H9 (cell line): ENCODE results near the gene EPAS1. TPM values are rescaled to one million over a fixed set of nuclear protein-coding genes. Genes with fewer than 3 reads are reported as not detected.
A peak's percentile ranks its signal among the peaks of the same experiment; 100 is the strongest.

Experiments
- DNase-seq: peaks from one replicate; pipeline ENCODE4 v3.0.0-alpha.2; 2017
- H2AFZ ChIP-seq: one replicate; pipeline ENCODE4 v1.6.1; 2013; ENCODE audit warnings: mild to moderate bottlenecking, low read length, control low read depth, moderate library complexity
- H2AK5ac ChIP-seq: 2 replicates; pipeline ENCODE4 v1.6.1; 2013; ENCODE audit warnings: low read length, control low read depth, mixed read lengths; ENCODE audit not compliant: insufficient read length
- H2BK120ac ChIP-seq: one replicate; pipeline ENCODE4 v1.6.1; 2013; ENCODE audit warnings: low read depth, mild to moderate bottlenecking, low read length, control low read depth, inconsistent platforms; ENCODE audit not compliant: poor library complexity, severe bottlenecking
- H2BK12ac ChIP-seq: 2 replicates; pipeline ENCODE4 v1.6.1; 2013; ENCODE audit warnings: low read length, control low read depth, mixed read lengths, low read depth; ENCODE audit not compliant: insufficient read length
- H2BK15ac ChIP-seq: 2 replicates; pipeline ENCODE4 v1.6.1; 2013; ENCODE audit warnings: low read depth, low read length, control low read depth
- H2BK20ac ChIP-seq: one replicate; pipeline ENCODE4 v1.6.1; 2013; ENCODE audit warnings: low read depth, mild to moderate bottlenecking, low read length, control low read depth, inconsistent platforms; ENCODE audit not compliant: poor library complexity, severe bottlenecking
- H2BK5ac ChIP-seq: 2 replicates; pipeline ENCODE4 v1.6.1; 2013; ENCODE audit warnings: low read length, control low read depth, mixed read lengths; ENCODE audit not compliant: insufficient read length
- H3K14ac ChIP-seq: 2 replicates; pipeline ENCODE4 v1.6.1; 2013; ENCODE audit warnings: low read length, control low read depth; ENCODE audit not compliant: insufficient read depth
- H3K18ac ChIP-seq: 2 replicates; pipeline ENCODE4 v1.6.1; 2013; ENCODE audit warnings: low read depth, mild to moderate bottlenecking, mixed read lengths, low read length, control low read depth; ENCODE audit not compliant: insufficient read length
- H3K23ac ChIP-seq: 2 replicates; pipeline ENCODE4 v1.6.1; 2013; ENCODE audit warnings: low read length, control low read depth, mixed read lengths, low read depth; ENCODE audit not compliant: insufficient read length
- H3K23me2 ChIP-seq: 2 replicates; pipeline ENCODE4 v1.6.1; 2013; ENCODE audit warnings: low read depth, mild to moderate bottlenecking, mixed read lengths, low read length, control low read depth; ENCODE audit not compliant: insufficient read length, poor library complexity, severe bottlenecking
- H3K27ac ChIP-seq: 2 replicates; pipeline ENCODE4 v1.5.1; 2013; ENCODE audit warnings: low read length, control low read depth, mixed read lengths, low read depth; ENCODE audit not compliant: insufficient read length
- H3K27me3 ChIP-seq: 2 replicates; pipeline ENCODE4 v1.6.1; 2013; ENCODE audit warnings: low read length, control low read depth, inconsistent platforms; ENCODE audit not compliant: insufficient read depth
- H3K4ac ChIP-seq: 2 replicates; pipeline ENCODE4 v1.6.1; 2013; ENCODE audit warnings: low read depth, mild to moderate bottlenecking, control low read depth, inconsistent platforms, low read length, moderate library complexity
- H3K4me1 ChIP-seq: 2 replicates; pipeline ENCODE4 v1.6.1; 2013; ENCODE audit warnings: low read length, control low read depth, inconsistent platforms; ENCODE audit not compliant: insufficient read depth
- H3K4me2 ChIP-seq: 2 replicates; pipeline ENCODE4 v1.6.1; 2013; ENCODE audit warnings: low read length, control low read depth, mixed read lengths; ENCODE audit not compliant: insufficient read length, insufficient read depth
- H3K56ac ChIP-seq: 2 replicates; pipeline ENCODE4 v1.6.1; 2013; ENCODE audit warnings: low read depth, mild to moderate bottlenecking, mixed read lengths, low read length, control low read depth; ENCODE audit not compliant: insufficient read length
- H3K79me1 ChIP-seq: 2 replicates; pipeline ENCODE4 v1.6.1; 2013; ENCODE audit warnings: low read depth, mild to moderate bottlenecking, moderate library complexity, low read length, control low read depth, inconsistent platforms; ENCODE audit not compliant: insufficient read depth, poor library complexity, severe bottlenecking
- H3K79me2 ChIP-seq: 2 replicates; pipeline ENCODE4 v1.6.1; 2013; ENCODE audit warnings: low read length, control low read depth, inconsistent platforms; ENCODE audit not compliant: insufficient read depth
- H3K9ac ChIP-seq: 2 replicates; pipeline ENCODE4 v1.6.1; 2013; ENCODE audit warnings: low read length, control low read depth, mixed read lengths; ENCODE audit not compliant: insufficient read length; ENCODE audit errors: extremely low read depth
- H3K9me3 ChIP-seq: one replicate; pipeline ENCODE4 v1.6.1; 2013; ENCODE audit warnings: low read depth, low read length, inconsistent platforms; ENCODE audit not compliant: control insufficient read depth
- H3T11ph ChIP-seq: one replicate; pipeline ENCODE4 v1.6.1; 2013; ENCODE audit warnings: mild to moderate bottlenecking, low read length, control low read depth, inconsistent platforms
- H4K20me1 ChIP-seq: one replicate; pipeline ENCODE4 v1.6.1; 2013; ENCODE audit not compliant: control insufficient read depth, insufficient read length, insufficient read depth
- H4K5ac ChIP-seq: 2 replicates; pipeline ENCODE4 v1.6.1; 2013; ENCODE audit warnings: low read depth, mild to moderate bottlenecking, mixed read lengths, low read length, control low read depth; ENCODE audit not compliant: insufficient read length
- H4K8ac ChIP-seq: replicated peaks from 2 replicates; pipeline ENCODE4 v1.6.1; 2013; ENCODE audit warnings: low read length, control low read depth, mixed read lengths, low read depth; ENCODE audit not compliant: insufficient read length
- H4K91ac ChIP-seq: 2 replicates; pipeline ENCODE4 v1.6.1; 2013; ENCODE audit warnings: low read depth, mild to moderate bottlenecking, moderate library complexity, mixed read lengths, low read length, control low read depth; ENCODE audit not compliant: insufficient read length
- H3K27ac Mint-ChIP-seq, 3 experiments: 2 replicates in 2 of 3; 3 replicates in 1 of 3; pipeline ENCODE4 v1.8.0; 2020 to 2021; ENCODE audit warnings: mixed read lengths in 3 of 3, mild to moderate bottlenecking in 1 of 3, moderate library complexity in 1 of 3
- H3K27me3 Mint-ChIP-seq: 2 replicates; pipeline ENCODE4 v1.8.0; 2021; ENCODE audit warnings: low read depth, mild to moderate bottlenecking, moderate library complexity, mixed read lengths
- H3K36me3 Mint-ChIP-seq, 3 experiments: 2 replicates in 2 of 3; 3 replicates in 1 of 3; pipeline ENCODE4 v1.8.0; 2020 to 2021; ENCODE audit warnings: low read depth in 3 of 3, mixed read lengths in 3 of 3; ENCODE audit not compliant: insufficient read depth in 1 of 3
- H3K4me1 Mint-ChIP-seq, 2 experiments: 2 replicates each; pipeline ENCODE4 v1.8.0; 2020; ENCODE audit warnings: mixed read lengths in 2 of 2
- H3K4me3 Mint-ChIP-seq, 2 experiments: 2 replicates in 1 of 2; 3 replicates in 1 of 2; pipeline ENCODE4 v1.8.0; 2020 to 2021; ENCODE audit warnings: mild to moderate bottlenecking in 2 of 2, mixed read lengths in 2 of 2, moderate library complexity in 1 of 2
- H3K9me3 Mint-ChIP-seq, 2 experiments: 2 replicates in 1 of 2; 3 replicates in 1 of 2; pipeline ENCODE4 v1.8.0; 2020; ENCODE audit warnings: mild to moderate bottlenecking in 2 of 2, mixed read lengths in 2 of 2, moderate library complexity in 1 of 2
- WGBS: extraction: QIAGEN DNeasy Blood & Tissue Kit; methylation state at CpG from one replicate; pipeline ENCODE4 v1.1.7; 2013; ENCODE audit warnings: missing lambda C conversion rate, low lambda C conversion rate, mixed read lengths; ENCODE audit not compliant: insufficient read length; ENCODE audit errors: extremely low coverage; 5-methylcytosine and 5-hydroxymethylcytosine counted together
- total RNA-seq: library from RNA; stranded (reverse); gene quantifications from 2 replicates; pipeline ENCODE4 v1.2.1, GENCODE V29; 2021
- TF ChIP-seq, protein P1 (sequence below): fragments of 200-600 bp; sonication (generic); conservative IDR thresholded peaks from 3 replicates; pipeline ENCODE4 v1.8.0; 2021; ENCODE audit warnings: antibody characterized with exemption, mild to moderate bottlenecking

Gene EPAS1
- total RNA-seq, 1 experiment from 2014 or later, result 1.1 TPM

DNA sequence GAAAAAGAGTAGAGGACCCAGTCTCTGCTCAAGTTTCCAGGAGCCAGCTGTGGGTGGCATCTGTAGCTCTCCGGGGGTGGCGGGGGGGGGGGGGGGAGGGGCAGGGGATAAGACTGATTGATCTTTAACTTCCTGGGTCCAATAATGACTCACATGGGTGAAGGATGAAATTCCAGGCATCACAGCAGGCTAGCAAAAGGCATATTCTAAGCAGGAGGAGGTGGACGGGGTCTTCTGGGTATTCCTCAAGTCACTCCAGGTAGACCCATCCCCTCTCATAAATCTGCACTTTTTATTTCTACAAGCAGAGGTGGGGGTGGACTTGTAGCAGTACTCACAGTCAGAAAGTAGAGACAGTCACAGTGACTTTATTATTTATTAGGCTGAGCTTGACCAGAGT is 96.7 kb downstream of the EPAS1 start:
- H2BK5ac ChIP-seq, result no peak overlapping the region
- no peak overlapping the region for H2AFZ ChIP-seq
- TF ChIP-seq, protein P1, sequence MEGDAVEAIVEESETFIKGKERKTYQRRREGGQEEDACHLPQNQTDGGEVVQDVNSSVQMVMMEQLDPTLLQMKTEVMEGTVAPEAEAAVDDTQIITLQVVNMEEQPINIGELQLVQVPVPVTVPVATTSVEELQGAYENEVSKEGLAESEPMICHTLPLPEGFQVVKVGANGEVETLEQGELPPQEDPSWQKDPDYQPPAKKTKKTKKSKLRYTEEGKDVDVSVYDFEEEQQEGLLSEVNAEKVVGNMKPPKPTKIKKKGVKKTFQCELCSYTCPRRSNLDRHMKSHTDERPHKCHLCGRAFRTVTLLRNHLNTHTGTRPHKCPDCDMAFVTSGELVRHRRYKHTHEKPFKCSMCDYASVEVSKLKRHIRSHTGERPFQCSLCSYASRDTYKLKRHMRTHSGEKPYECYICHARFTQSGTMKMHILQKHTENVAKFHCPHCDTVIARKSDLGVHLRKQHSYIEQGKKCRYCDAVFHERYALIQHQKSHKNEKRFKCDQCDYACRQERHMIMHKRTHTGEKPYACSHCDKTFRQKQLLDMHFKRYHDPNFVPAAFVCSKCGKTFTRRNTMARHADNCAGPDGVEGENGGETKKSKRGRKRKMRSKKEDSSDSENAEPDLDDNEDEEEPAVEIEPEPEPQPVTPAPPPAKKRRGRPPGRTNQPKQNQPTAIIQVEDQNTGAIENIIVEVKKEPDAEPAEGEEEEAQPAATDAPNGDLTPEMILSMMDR, result no peak
- no peak overlapping the region for H4K8ac ChIP-seq
- no peak overlapping the region for H3K4ac ChIP-seq
- no peak overlapping the region for H2BK20ac ChIP-seq
- no peaks in the 10 kb centered on the region for H3K79me2 ChIP-seq
- H3K18ac ChIP-seq, result no peak overlapping the region
- no peak overlapping the region for H3K27ac ChIP-seq
- no peak overlapping the region for H2BK15ac ChIP-seq
- no peak overlapping the region for H4K5ac ChIP-seq
- no peaks in the 10 kb centered on the region for H4K20me1 ChIP-seq
- no peaks in the 10 kb centered on the region for H3K9me3 Mint-ChIP-seq
- no peak overlapping the region for H3K23ac ChIP-seq
- H3K56ac ChIP-seq, result no peak overlapping the region
- no peak overlapping the region for H3K4me2 ChIP-seq
- no peak overlapping the region for H3T11ph ChIP-seq
- no peaks in the 10 kb centered on the region for H3K4me1 ChIP-seq
- no peak overlapping the region for H3K14ac ChIP-seq
- peak; percentile 3 for DNase-seq
- H3K23me2 ChIP-seq, result no peaks in the 10 kb centered on the region
- no CpG with 5 or more reads among the region's 3 CpGs for WGBS
- no peaks in the 10 kb centered on the region for H3K79me1 ChIP-seq
- no peak overlapping the region for H2AK5ac ChIP-seq
- no peak overlapping the region for H3K9ac ChIP-seq
- no peak overlapping the region for H4K91ac ChIP-seq
- peaks cover 0 to 3% of the 10 kb centered on the region in 2 experiments; a peak in 1 of 4 replicates for H3K4me1 Mint-ChIP-seq
- no peak overlapping the region for H3K4me3 Mint-ChIP-seq
- H3K9me3 ChIP-seq, result no peaks in the 10 kb centered on the region
- H2BK12ac ChIP-seq, result no peak overlapping the region
- H3K27me3 ChIP-seq, result no peaks in the 10 kb centered on the region
- peaks cover 2% of the 10 kb centered on the region for H3K27me3 Mint-ChIP-seq
- H3K27ac Mint-ChIP-seq, result no peak overlapping the region
- H2BK120ac ChIP-seq, result no peak overlapping the region
- H3K36me3 Mint-ChIP-seq, result no peaks in the 10 kb centered on the region
